ENCODE results near the gene KLHL2. TPM values are rescaled to one million over a fixed set of nuclear protein-coding genes. Genes with fewer than 3 reads are reported as not detected.
"Not testable (repeated sequence)": the region's sequence is repeated elsewhere in the genome, so short reads cannot be mapped to it uniquely, and the experiment has no call there.

KLHL2 gene
- polyA plus RNA-seq, 4 donors = 7.8 to 13.4 (median 10.6) TPM

GRCh38 chr4:165207016-165207430, 338 bp upstream of the KLHL2 start:
- FAIRE-seq = no peak
- 0% methylated on average over 20 to 28 of the region's 28 CpGs for WGBS, 3 donors

GRCh38 chr4:165208221-165208652, 876 bp downstream of the KLHL2 start:
- no peaks in the 10 kb centered on the region for H3K9me3 ChIP-seq (ENCODE audit: control insufficient read depth in 2 of 2, insufficient read depth in 1 of 2, low read depth in 1 of 2, low read length in 1 of 2)
- H3K36me3 ChIP-seq (ENCODE audit: control insufficient read depth in 3 of 3, insufficient read depth in 2 of 3, low read depth in 1 of 3, low read length in 3 of 3) = no peaks in the 10 kb centered on the region
- peaks cover 0 to 2% (median 0%) of the 10 kb centered on the region in 3 donors for H3K27me3 ChIP-seq (ENCODE audit: control insufficient read depth in 3 of 3, insufficient read depth in 3 of 3, low read length in 3 of 3)
- peak overlapping the region in 2 of 3 donors; percentile 72 to 91 for H3K27ac ChIP-seq (ENCODE audit: low read depth in 1 of 3, low read length in 2 of 3)
- DNase-seq (no peak), FAIRE-seq (no peak)
- H3K4me1 ChIP-seq (ENCODE audit: control insufficient read depth in 3 of 3, insufficient read depth in 2 of 3, low read depth in 1 of 3, low read length in 2 of 3) = peaks cover 3 to 15% (median 4%) of the 10 kb centered on the region in 3 donors
- H3K4me3 ChIP-seq (ENCODE audit: low read depth in 1 of 3, low read length in 3 of 3) = peak overlapping the region; percentile 87 to 99 (median 90)
- 4 to 11% (median 4%) methylated on average over 13 of the region's 13 CpGs for WGBS, 3 donors

More at GRCh38 chr4:165207016-165207430, 338 bp upstream of the KLHL2 start:
- H3K27ac ChIP-seq (ENCODE audit: low read depth in 1 of 3, low read length in 2 of 3) = peak overlapping the region; percentile 65 to 91 (median 66)
- H3K36me3 ChIP-seq (ENCODE audit: control insufficient read depth in 3 of 3, insufficient read depth in 2 of 3, low read depth in 1 of 3, low read length in 3 of 3) = no peaks in the 10 kb centered on the region
- peak overlapping the region; percentile 54 to 99 (median 87) for H3K4me3 ChIP-seq (ENCODE audit: low read depth in 1 of 3, low read length in 3 of 3)
- peaks cover 0 to 2% (median 0%) of the 10 kb centered on the region in 3 donors for H3K27me3 ChIP-seq (ENCODE audit: control insufficient read depth in 3 of 3, insufficient read depth in 3 of 3, low read length in 3 of 3)
- H3K9me3 ChIP-seq (ENCODE audit: control insufficient read depth in 2 of 2, insufficient read depth in 1 of 2, low read depth in 1 of 2, low read length in 1 of 2) = no peaks in the 10 kb centered on the region
- H3K4me1 ChIP-seq (ENCODE audit: control insufficient read depth in 3 of 3, insufficient read depth in 2 of 3, low read depth in 1 of 3, low read length in 2 of 3) = peaks cover 3 to 15% (median 4%) of the 10 kb centered on the region in 3 donors
- DNase-seq = peak in 1 of 2 donors; percentile 46

GRCh38 chr4:165208741-165209388, 1.5 kb downstream of the KLHL2 start:
- H3K9me3 ChIP-seq (ENCODE audit: control insufficient read depth in 2 of 2, insufficient read depth in 1 of 2, low read depth in 1 of 2, low read length in 1 of 2) = no peaks in the 10 kb centered on the region
- FAIRE-seq (no peak), DNase-seq (no peak)
- H3K4me1 ChIP-seq (ENCODE audit: control insufficient read depth in 3 of 3, insufficient read depth in 2 of 3, low read depth in 1 of 3, low read length in 2 of 3) = peaks cover 3 to 15% (median 4%) of the 10 kb centered on the region in 3 donors
- H3K4me3 ChIP-seq (ENCODE audit: low read depth in 1 of 3, low read length in 3 of 3) = no peak overlapping the region
- H3K27me3 ChIP-seq (ENCODE audit: control insufficient read depth in 3 of 3, insufficient read depth in 3 of 3, low read length in 3 of 3) = peaks cover 0 to 2% (median 0%) of the 10 kb centered on the region in 3 donors
- no peaks in the 10 kb centered on the region for H3K36me3 ChIP-seq (ENCODE audit: control insufficient read depth in 3 of 3, insufficient read depth in 2 of 3, low read depth in 1 of 3, low read length in 3 of 3)
- WGBS, 3 donors = 60 to 66% (median 61%) methylated on average over 10 of the region's 10 CpGs
- H3K27ac ChIP-seq (ENCODE audit: low read depth in 1 of 3, low read length in 2 of 3) = no peak overlapping the region

GRCh38 chr4:165209796-165210195, 2.4 kb downstream of the KLHL2 start:
- Histone ChIP-seq H3K27me3 (ENCODE audit: control insufficient read depth in 3 of 3, insufficient read depth in 3 of 3, low read length in 3 of 3) (peaks cover 0 to 2% (median 0%) of the 10 kb centered on the region in 3 donors), H3K4me3 (ENCODE audit: low read depth in 1 of 3, low read length in 3 of 3) (no peak overlapping the region), H3K9me3 (ENCODE audit: control insufficient read depth in 2 of 2, insufficient read depth in 1 of 2, low read depth in 1 of 2, low read length in 1 of 2) (no peaks in the 10 kb centered on the region), H3K27ac (ENCODE audit: low read depth in 1 of 3, low read length in 2 of 3) (no peak overlapping the region), H3K36me3 (ENCODE audit: control insufficient read depth in 3 of 3, insufficient read depth in 2 of 3, low read depth in 1 of 3, low read length in 3 of 3) (no peaks in the 10 kb centered on the region), H3K4me1 (ENCODE audit: control insufficient read depth in 3 of 3, insufficient read depth in 2 of 3, low read depth in 1 of 3, low read length in 2 of 3) (peaks cover 3 to 15% (median 4%) of the 10 kb centered on the region in 3 donors)
- 90 to 95% (median 92%) methylated on average over 5 of the region's 5 CpGs for WGBS, 3 donors
- DNase-seq (no peak), FAIRE-seq (no peak)

GRCh38 chr4:165210566-165210965, 3.2 kb downstream of the KLHL2 start:
- no peak for FAIRE-seq
- H3K4me1 ChIP-seq (ENCODE audit: control insufficient read depth in 3 of 3, insufficient read depth in 2 of 3, low read depth in 1 of 3, low read length in 2 of 3) = peaks cover 3 to 15% (median 4%) of the 10 kb centered on the region in 3 donors
- H3K36me3 ChIP-seq (ENCODE audit: control insufficient read depth in 3 of 3, insufficient read depth in 2 of 3, low read depth in 1 of 3, low read length in 3 of 3) = no peaks in the 10 kb centered on the region
- H3K27ac ChIP-seq (ENCODE audit: low read depth in 1 of 3, low read length in 2 of 3) = no peak overlapping the region
- H3K4me3 ChIP-seq (ENCODE audit: low read depth in 1 of 3, low read length in 3 of 3) = no peak overlapping the region
- no peaks in the 10 kb centered on the region for H3K9me3 ChIP-seq (ENCODE audit: control insufficient read depth in 2 of 2, insufficient read depth in 1 of 2, low read depth in 1 of 2, low read length in 1 of 2)
- no peak for DNase-seq
- peaks cover 0 to 2% (median 0%) of the 10 kb centered on the region in 3 donors for H3K27me3 ChIP-seq (ENCODE audit: control insufficient read depth in 3 of 3, insufficient read depth in 3 of 3, low read length in 3 of 3)
- WGBS, 3 donors = 84 to 91% (median 90%) methylated on average over 1 of the region's 1 CpG

GRCh38 chr4:165212647-165213046, 5.3 kb downstream of the KLHL2 start:
- not testable (repeated sequence) for H3K9me3 ChIP-seq (ENCODE audit: control insufficient read depth in 2 of 2, insufficient read depth in 1 of 2, low read depth in 1 of 2, low read length in 1 of 2); H3K4me3 ChIP-seq (ENCODE audit: low read depth in 1 of 3, low read length in 3 of 3); H3K27me3 ChIP-seq (ENCODE audit: control insufficient read depth in 3 of 3, insufficient read depth in 3 of 3, low read length in 3 of 3); FAIRE-seq; H3K4me1 ChIP-seq (ENCODE audit: control insufficient read depth in 3 of 3, insufficient read depth in 2 of 3, low read depth in 1 of 3, low read length in 2 of 3); H3K27ac ChIP-seq (ENCODE audit: low read depth in 1 of 3, low read length in 2 of 3); H3K36me3 ChIP-seq (ENCODE audit: control insufficient read depth in 3 of 3, insufficient read depth in 2 of 3, low read depth in 1 of 3, low read length in 3 of 3)
- peak; percentile 11 to 22 for DNase-seq
- WGBS, 3 donors = 35 to 72% (median 47%) methylated on average over 2 of the region's 2 CpGs

- FAIRE-seq; H3K4me1 ChIP-seq (ENCODE audit: control insufficient read depth in 3 of 3, insufficient read depth in 2 of 3, low read depth in 1 of 3, low read length in 2 of 3); H3K27ac ChIP-seq (ENCODE audit: low read depth in 1 of 3, low read length in 2 of 3); DNase-seq; H3K4me3 ChIP-seq (ENCODE audit: low read depth in 1 of 3, low read length in 3 of 3); H3K27me3 ChIP-seq (ENCODE audit: control insufficient read depth in 3 of 3, insufficient read depth in 3 of 3, low read length in 3 of 3); H3K9me3 ChIP-seq (ENCODE audit: control insufficient read depth in 2 of 2, insufficient read depth in 1 of 2, low read depth in 1 of 2, low read length in 1 of 2); H3K36me3 ChIP-seq (ENCODE audit: control insufficient read depth in 3 of 3, insufficient read depth in 2 of 3, low read depth in 1 of 3, low read length in 3 of 3): not testable (repeated sequence)
- 93 to 100% (median 95%) methylated on average over 1 of the region's 1 CpG for WGBS, 3 donors
These were observed 6.0 kb downstream of the KLHL2 start for GRCh38 chr4:165213404-165213803.

- H3K9me3 ChIP-seq (ENCODE audit: control insufficient read depth in 2 of 2, insufficient read depth in 1 of 2, low read depth in 1 of 2, low read length in 1 of 2); DNase-seq; H3K27ac ChIP-seq (ENCODE audit: low read depth in 1 of 3, low read length in 2 of 3); H3K27me3 ChIP-seq (ENCODE audit: control insufficient read depth in 3 of 3, insufficient read depth in 3 of 3, low read length in 3 of 3); FAIRE-seq; H3K36me3 ChIP-seq (ENCODE audit: control insufficient read depth in 3 of 3, insufficient read depth in 2 of 3, low read depth in 1 of 3, low read length in 3 of 3); H3K4me1 ChIP-seq (ENCODE audit: control insufficient read depth in 3 of 3, insufficient read depth in 2 of 3, low read depth in 1 of 3, low read length in 2 of 3); H3K4me3 ChIP-seq (ENCODE audit: low read depth in 1 of 3, low read length in 3 of 3): not testable (repeated sequence)
- WGBS, 3 donors = 87 to 92% (median 88%) methylated on average over 6 of the region's 6 CpGs
These were observed 6.8 kb downstream of the KLHL2 start for GRCh38 chr4:165213991-165214709.

All from small intestine (tissue), 7 donors.